ENCODE data around the gene PPP1R9A. TPM values are rescaled to one million over a fixed set of nuclear protein-coding genes. Genes with fewer than 3 reads are reported as not detected.

PPP1R9A gene
- total RNA-seq, 4 donors from 2014 or later, result 4.7 to 23.9 (median 11.8) TPM

GRCh38 chr7:95113590-95113989 lies 206.2 kb downstream of the PPP1R9A start:
- TF ChIP-seq POLR2A (IDR thresholded peaks at IDR 0.05) (no peak), CTCF (IDR thresholded peaks at IDR 0.05) (no peak)
- no peaks in the 10 kb centered on the region for H3K36me3 ChIP-seq
- no peaks in the 10 kb centered on the region for H3K27me3 ChIP-seq
- H3K4me1 ChIP-seq, result no peaks in the 10 kb centered on the region
- no peak for DNase-seq
- H3K4me3 ChIP-seq, result no peak overlapping the region
- no peak overlapping the region for H3K27ac ChIP-seq
- H3K9me3 ChIP-seq, result no peaks in the 10 kb centered on the region

- H3K27ac ChIP-seq, result no peak overlapping the region
- no peaks in the 10 kb centered on the region for H3K9me3 ChIP-seq
- TF ChIP-seq POLR2A (IDR thresholded peaks at IDR 0.05), result no peak
- no peak for TF ChIP-seq CTCF (IDR thresholded peaks at IDR 0.05)
- no peaks in the 10 kb centered on the region for H3K27me3 ChIP-seq
- no peaks in the 10 kb centered on the region for H3K36me3 ChIP-seq
- no peaks in the 10 kb centered on the region for H3K4me1 ChIP-seq
- H3K4me3 ChIP-seq, result no peak overlapping the region
- DNase-seq, result no peak
Measured at GRCh38 chr7:95126053-95126709, 218.8 kb downstream of the PPP1R9A start.

GRCh38 chr7:95132500-95132899 lies 225.1 kb downstream of the PPP1R9A start:
- TF ChIP-seq CTCF (IDR thresholded peaks at IDR 0.05) (no peak), POLR2A (IDR thresholded peaks at IDR 0.05) (no peak)
- no peak overlapping the region for H3K27ac ChIP-seq

GRCh38 chr7:95139922-95140321 lies 232.5 kb downstream of the PPP1R9A start:
- H3K9me3 ChIP-seq, result no peaks in the 10 kb centered on the region
- no peak for TF ChIP-seq POLR2A (IDR thresholded peaks at IDR 0.05)
- TF ChIP-seq CTCF (IDR thresholded peaks at IDR 0.05), result no peak
- no peak overlapping the region for H3K4me3 ChIP-seq
- no peak overlapping the region for H3K27ac ChIP-seq
- no peaks in the 10 kb centered on the region for H3K4me1 ChIP-seq
- no peaks in the 10 kb centered on the region for H3K36me3 ChIP-seq
- H3K27me3 ChIP-seq, result no peaks in the 10 kb centered on the region
- no peak for DNase-seq

More at GRCh38 chr7:95132500-95132899, 225.1 kb downstream of the PPP1R9A start:
- Histone ChIP-seq H3K4me1 (no peaks in the 10 kb centered on the region), H3K36me3 (no peaks in the 10 kb centered on the region), H3K27me3 (no peaks in the 10 kb centered on the region), H3K4me3 (no peak overlapping the region), H3K9me3 (no peaks in the 10 kb centered on the region)
- no peak for DNase-seq

- Histone ChIP-seq H3K4me3 (no peak overlapping the region), H3K27me3 (no peaks in the 10 kb centered on the region), H3K9me3 (no peaks in the 10 kb centered on the region), H3K36me3 (no peaks in the 10 kb centered on the region), H3K27ac (no peak overlapping the region), H3K4me1 (no peaks in the 10 kb centered on the region)
- DNase-seq, result no peak
- TF ChIP-seq POLR2A (IDR thresholded peaks at IDR 0.05) (no peak), CTCF (IDR thresholded peaks at IDR 0.05) (no peak)
Measured at GRCh38 chr7:95141755-95142154, 234.4 kb downstream of the PPP1R9A start.

GRCh38 chr7:95144256-95144655 lies 236.9 kb downstream of the PPP1R9A start:
- Histone ChIP-seq H3K4me3 (no peak overlapping the region), H3K36me3 (no peaks in the 10 kb centered on the region), H3K9me3 (no peaks in the 10 kb centered on the region), H3K4me1 (no peaks in the 10 kb centered on the region), H3K27ac (no peak overlapping the region), H3K27me3 (no peaks in the 10 kb centered on the region)
- TF ChIP-seq CTCF (IDR thresholded peaks at IDR 0.05), result no peak
- TF ChIP-seq POLR2A (IDR thresholded peaks at IDR 0.05), result no peak
- DNase-seq, result no peak

All from Peyer's patch (tissue), 4 donors.